Mucosa of descending colon (tissue), 3 donors: Measurements from ENCODE around the gene FAM131C. TPM values are rescaled to one million over a fixed set of nuclear protein-coding genes. Genes with fewer than 3 reads are reported as not detected.

Experiments used
- ATAC-seq: fragments of 200-7000 bp; cut with Tn5 transposase; one replicate; pipeline ENCODE4 v1.9.1; 2020; ENCODE audit warnings: mild to moderate bottlenecking, moderate library complexity
- DNase-seq, 3 donors: peaks; one replicate each; pipeline ENCODE4 v3.0.0-alpha.2; 2020
- H3K36me3 ChIP-seq: fragments of 200-600 bp; one replicate; pipeline ENCODE4 v1.8.0; 2021; ENCODE audit warnings: low read depth, mild to moderate bottlenecking
- H3K4me1 ChIP-seq: fragments of 200-600 bp; one replicate; pipeline ENCODE4 v1.8.0; 2021; ENCODE audit warnings: low read depth, mild to moderate bottlenecking
- H3K4me3 ChIP-seq: fragments of 200-600 bp; one replicate; pipeline ENCODE4 v1.8.0; 2021; ENCODE audit warnings: mild to moderate bottlenecking
- H3K9me3 ChIP-seq: fragments of 200-600 bp; one replicate; pipeline ENCODE4 v1.8.0; 2021; ENCODE audit warnings: mild to moderate bottlenecking
- intact Hi-C, 2 donors: fragments of 100-400 bp; cut with DNase I in 1 of 2; cut with micrococcal nuclease in 1 of 2; formaldehyde crosslinking; loops; one replicate each; pipeline versions ENCODE4 v1.11.0 to v1.11.1; 2022; cut with DNase I, micrococcal nuclease
- total RNA-seq, 3 donors: library from RNA; stranded (reverse); fragmentation: NEBNext Ultra II Directional in 2 of 3; extraction: Animal tissue kit (Norgen Biotek cat#: 25700) in 2 of 3; gene quantifications; one replicate each; pipeline versions ENCODE4 v1.2.1 to v1.2.4, GENCODE V29; 2021 to 2023
- TF ChIP-seq, protein P1 (sequence below): fragments of 200-600 bp; IDR thresholded peaks from one replicate; pipeline ENCODE4 v1.8.0; 2022; ENCODE audit warnings: antibody characterized with exemption, mild to moderate bottlenecking
- donor health status: DM: no; HTN: no; CAD: no; lungs with moderate emphysema.
- donor health status: DM: no; HTN: no; CAD: no.
- donor health status: DM: no; HTN: yes; CAD: no.

FAM131C gene
- total RNA-seq, 3 donors from 2014 or later: 3.5 TPM; not detected in 2

DNA sequence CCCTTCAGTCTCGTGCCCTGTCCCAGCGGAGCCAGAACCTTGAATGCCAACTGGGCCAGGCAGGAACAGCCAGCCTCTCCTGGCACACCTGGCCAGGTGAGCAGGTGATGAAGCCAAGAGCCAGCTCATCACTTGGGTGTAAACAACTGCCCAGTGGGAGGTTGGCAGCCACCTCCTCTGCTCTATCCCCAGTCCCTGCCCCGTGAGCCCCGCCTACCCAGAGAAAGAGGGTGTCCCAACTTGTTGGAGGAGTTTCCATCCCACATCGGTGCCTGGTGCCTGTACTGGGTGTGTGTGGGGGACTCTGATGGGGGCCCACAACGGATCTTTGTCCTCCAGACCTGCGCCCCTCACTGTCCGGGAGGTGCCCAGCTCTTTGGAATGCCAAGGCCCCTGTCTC, 17.8 kb upstream of the FAM131C start:
- TF ChIP-seq, protein P1, sequence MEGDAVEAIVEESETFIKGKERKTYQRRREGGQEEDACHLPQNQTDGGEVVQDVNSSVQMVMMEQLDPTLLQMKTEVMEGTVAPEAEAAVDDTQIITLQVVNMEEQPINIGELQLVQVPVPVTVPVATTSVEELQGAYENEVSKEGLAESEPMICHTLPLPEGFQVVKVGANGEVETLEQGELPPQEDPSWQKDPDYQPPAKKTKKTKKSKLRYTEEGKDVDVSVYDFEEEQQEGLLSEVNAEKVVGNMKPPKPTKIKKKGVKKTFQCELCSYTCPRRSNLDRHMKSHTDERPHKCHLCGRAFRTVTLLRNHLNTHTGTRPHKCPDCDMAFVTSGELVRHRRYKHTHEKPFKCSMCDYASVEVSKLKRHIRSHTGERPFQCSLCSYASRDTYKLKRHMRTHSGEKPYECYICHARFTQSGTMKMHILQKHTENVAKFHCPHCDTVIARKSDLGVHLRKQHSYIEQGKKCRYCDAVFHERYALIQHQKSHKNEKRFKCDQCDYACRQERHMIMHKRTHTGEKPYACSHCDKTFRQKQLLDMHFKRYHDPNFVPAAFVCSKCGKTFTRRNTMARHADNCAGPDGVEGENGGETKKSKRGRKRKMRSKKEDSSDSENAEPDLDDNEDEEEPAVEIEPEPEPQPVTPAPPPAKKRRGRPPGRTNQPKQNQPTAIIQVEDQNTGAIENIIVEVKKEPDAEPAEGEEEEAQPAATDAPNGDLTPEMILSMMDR: no peak
- intact Hi-C loops: no loop called here
- H3K36me3 ChIP-seq: no peaks in the 10 kb centered on the region

DNA sequence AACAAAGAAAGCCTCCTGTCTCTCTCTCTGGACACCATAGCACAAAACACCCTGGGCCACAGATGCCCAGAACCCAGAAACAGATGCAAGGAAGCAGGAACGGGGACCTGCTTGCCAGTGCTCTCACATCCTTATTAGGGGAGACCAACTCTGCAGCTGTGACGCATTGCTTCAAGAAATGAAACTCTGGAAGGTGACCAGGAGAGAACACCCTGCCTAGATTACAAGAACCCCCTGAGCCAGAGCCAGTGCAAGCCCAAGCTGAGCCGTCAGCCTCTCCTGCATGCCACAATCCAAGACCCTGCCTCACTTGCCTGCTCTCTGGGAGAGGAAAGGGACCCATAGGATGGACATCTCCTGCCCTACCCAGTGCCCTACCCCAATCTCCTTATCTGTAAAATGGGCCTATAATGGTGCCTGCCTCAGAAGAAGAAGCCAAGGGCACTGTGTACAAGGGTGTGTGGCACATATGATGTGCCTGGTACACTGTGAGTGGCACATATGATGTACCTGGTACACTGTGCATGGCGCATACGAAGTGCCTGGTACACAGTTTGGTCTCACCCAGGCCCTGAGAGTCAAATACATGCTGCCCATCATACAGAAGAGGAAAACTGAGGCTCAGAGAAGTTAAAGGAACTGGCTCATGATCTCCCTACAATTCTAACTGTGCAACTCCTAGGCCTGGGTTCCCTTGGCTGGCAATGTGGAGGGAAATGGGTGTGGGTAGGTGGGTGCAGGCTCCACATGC, 16.8 kb upstream of the FAM131C start:
- no peaks in the 10 kb centered on the region for H3K4me1 ChIP-seq
- intact Hi-C loops: no loop called here

More for the DNA sequence above, 17.8 kb upstream of the FAM131C start:
- H3K4me1 ChIP-seq: no peaks in the 10 kb centered on the region
- no peak overlapping the region for H3K4me3 ChIP-seq
- no peaks in the 10 kb centered on the region for H3K9me3 ChIP-seq
- DNase-seq (no peak), ATAC-seq (peak; percentile 60)

DNA sequence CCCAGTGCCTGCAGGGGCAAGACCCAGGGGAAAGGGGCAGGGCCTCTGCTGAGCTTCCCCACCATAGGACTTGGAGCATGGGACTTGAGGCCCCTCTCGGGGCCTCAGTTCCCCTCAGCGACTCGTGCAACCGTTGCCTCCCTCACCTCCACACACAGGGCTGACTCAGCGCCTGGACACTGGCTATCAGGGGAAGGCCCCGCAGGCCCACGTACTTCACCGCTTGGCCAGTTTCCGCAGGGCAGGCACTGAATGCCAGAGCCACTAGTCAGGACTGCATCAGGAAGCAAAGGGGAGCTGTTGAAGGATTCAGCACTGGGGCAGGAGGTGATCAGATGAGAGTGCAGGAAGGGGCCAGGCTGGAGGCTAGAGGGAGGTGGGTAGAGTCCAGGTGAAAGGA, 15.5 kb upstream of the FAM131C start:
- no peaks in the 10 kb centered on the region for H3K9me3 ChIP-seq
- H3K36me3 ChIP-seq: no peaks in the 10 kb centered on the region
- no peaks in the 10 kb centered on the region for H3K4me1 ChIP-seq
- intact Hi-C loops: no loop called here
- TF ChIP-seq, protein P1: no peak
- DNase-seq (no peak), ATAC-seq (no peak)
- no peak overlapping the region for H3K4me3 ChIP-seq

More for the DNA sequence above, 16.8 kb upstream of the FAM131C start:
- H3K36me3 ChIP-seq: no peaks in the 10 kb centered on the region
- ATAC-seq (no peak), DNase-seq (no peak)
- TF ChIP-seq, protein P1: no peak
- H3K4me3 ChIP-seq: no peak overlapping the region
- no peaks in the 10 kb centered on the region for H3K9me3 ChIP-seq

DNA sequence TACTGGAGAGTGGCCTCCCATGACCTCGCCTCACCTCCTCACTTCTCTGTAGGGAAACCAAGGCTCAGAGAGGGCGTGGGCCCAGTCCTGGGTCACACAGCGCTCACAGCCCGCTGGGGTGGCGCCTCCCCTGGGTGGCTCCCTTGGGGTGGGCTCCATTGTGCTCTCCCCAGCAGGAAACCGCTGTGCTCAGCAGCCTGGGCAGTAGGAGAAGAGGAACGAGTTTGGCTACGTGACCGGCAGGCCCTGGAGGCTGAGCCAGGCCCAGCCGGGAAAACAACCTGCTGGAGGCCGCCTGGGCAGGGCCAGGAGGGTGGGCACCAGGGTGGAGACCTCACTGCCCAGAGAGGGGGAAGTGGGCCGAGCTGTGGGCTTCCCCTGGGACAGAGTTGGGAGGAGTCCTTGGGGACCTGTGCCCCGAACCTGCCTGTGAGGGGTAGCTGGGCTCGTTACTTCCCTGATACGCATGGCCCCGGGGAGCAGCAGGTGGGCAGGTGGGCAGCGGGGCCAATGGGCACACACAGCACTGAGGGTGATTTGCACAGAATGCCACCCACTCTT, 15.0 kb upstream of the FAM131C start:
- intact Hi-C loops: no loop called here
- DNase-seq: no peak
- peaks cover 5% of the 10 kb centered on the region for H3K4me1 ChIP-seq
- H3K36me3 ChIP-seq: no peaks in the 10 kb centered on the region
- ATAC-seq: no peak
- H3K9me3 ChIP-seq: no peaks in the 10 kb centered on the region
- TF ChIP-seq, protein P1: no peak
- no peak overlapping the region for H3K4me3 ChIP-seq

DNA sequence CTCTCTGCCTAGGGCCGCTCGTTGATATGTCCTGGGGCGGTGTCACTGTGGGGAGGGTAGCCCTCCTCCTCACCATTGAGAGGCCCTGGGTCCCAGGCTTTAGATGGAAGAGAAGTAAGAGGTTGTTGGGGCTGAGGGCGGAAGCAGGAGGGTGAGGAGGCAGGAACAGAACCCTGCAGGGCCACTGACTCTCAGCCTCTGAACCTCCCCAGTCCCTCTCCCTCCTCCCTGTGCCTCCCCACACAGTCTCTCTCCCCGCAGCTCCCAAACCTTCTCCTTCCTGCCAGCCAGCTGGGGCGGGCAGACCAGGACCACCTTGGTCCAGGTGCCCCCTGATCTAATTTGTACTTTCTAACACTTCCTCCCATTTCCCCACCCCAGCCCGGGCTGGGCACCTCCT, 14.3 kb upstream of the FAM131C start:
- TF ChIP-seq, protein P1: no peak
- Histone ChIP-seq H3K4me1 (peaks cover 12% of the 10 kb centered on the region), H3K9me3 (no peaks in the 10 kb centered on the region), H3K4me3 (no peak overlapping the region), H3K36me3 (no peaks in the 10 kb centered on the region)
- intact Hi-C loops: no loop called here
- DNase-seq: no peak
- no peak for ATAC-seq
